ENCODE results near the gene GPALPP1.

- TF ChIP-seq CTCF (IDR thresholded peaks at IDR 0.05) (no peak), POLR2A (IDR thresholded peaks at IDR 0.05) (no peak)
Measured at GRCh38 chr13:45046445-45046844, 57.1 kb downstream of the GPALPP1 start.

All from prostate gland (tissue), 2 donors.